G401 (cell line): ENCODE measurements around the gene USP12. TPM values are rescaled to one million over a fixed set of nuclear protein-coding genes. Genes with fewer than 3 reads are reported as not detected.
"Not testable (repeated sequence)": the region's sequence is repeated elsewhere in the genome, so short reads cannot be mapped to it uniquely, and the experiment has no call there.

Source experiments
- DNase-seq: peaks from one replicate; pipeline ENCODE4 v3.0.0-alpha.2; 2015; ENCODE audit warnings: low spot score
- in situ Hi-C: cut with HindIII; loops from 2 replicates; pipeline ENCODE4 v1.10.0; 2016; ENCODE audit warnings: low sequenced_read_pairs, mixed read lengths
- total RNA-seq: library from RNA; depleted of rRNA; stranded (reverse); fragments of >200 nt; shearing (Covaris generic); gene quantifications from 2 replicates; pipeline ENCODE4 v1.2.3, GENCODE V29; 2014

USP12 gene
- total RNA-seq, 1 experiment from 2014 or later, result 13.6 TPM

DNA sequence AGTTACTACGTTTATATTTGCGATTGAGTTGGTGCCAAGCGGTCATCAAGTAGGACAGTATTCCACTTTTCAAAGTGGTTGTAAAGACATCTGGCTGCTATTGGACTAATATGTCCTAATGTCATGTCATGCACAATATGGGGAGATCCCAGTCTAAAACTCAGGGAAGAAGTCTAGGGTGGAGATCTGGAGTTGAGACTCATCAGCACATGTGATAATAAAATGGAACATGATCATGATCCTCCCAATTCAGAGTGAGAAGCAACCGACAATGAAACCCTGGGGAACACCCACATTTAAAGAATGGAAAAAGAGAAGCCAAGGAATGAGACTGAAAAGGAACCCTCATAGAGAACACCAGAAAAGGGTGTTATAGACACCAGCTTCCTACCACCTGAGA, 80.2 kb downstream of the USP12 start:
- in situ Hi-C loops, result no loop called here
- no peak for DNase-seq

DNA sequence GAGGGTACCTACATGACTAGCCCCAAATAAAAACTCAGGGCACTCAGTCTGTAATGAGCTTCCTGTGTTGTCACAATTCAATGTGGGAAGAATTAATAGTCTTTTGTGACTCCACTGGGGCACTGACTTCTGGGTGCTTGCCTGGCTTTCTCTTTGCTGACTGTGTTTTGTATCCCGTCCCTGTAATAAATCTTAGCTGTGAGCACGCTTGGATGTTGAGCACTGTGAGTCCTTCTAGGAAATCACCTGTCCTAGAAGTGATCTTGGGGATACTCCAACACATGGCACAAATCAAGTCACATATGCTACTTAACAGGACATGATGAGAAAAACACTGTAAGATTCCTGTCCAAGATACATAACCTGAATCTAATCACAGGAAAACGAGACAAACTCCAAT, 83.0 kb downstream of the USP12 start:
- DNase-seq, result peak; percentile 43
- in situ Hi-C loops, result no loop called here

DNA sequence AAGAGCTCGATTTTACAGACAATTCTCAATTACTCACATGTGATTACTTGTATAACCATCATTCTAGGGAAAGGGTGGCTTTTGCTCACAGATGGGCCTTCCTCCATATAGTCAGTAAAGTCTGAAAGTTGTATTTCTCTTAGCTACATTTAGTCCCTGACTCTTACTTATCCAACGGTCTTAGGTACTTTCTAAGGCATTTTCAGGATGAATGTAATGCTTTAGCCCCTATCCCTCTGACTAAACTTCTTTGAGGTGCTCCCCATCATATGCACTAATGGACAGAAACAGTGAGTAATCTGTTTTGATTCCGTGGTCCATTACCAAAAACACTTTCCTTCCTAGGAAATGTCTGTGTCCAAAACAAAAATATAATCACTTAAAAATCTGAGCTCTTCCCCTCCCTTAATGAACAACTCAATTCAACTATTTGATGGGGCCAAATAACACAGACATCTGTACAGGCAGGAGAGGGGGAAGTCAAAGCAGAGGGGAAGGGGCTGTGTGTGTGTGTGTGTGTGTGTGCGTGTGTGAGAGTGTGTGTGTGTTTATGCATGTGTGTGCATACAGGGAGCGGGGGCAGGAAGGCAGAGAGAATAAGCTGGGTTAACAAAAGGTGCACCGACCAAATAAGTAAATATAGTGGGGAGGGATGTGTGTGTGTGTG, 84.9 kb downstream of the USP12 start:
- no peak for DNase-seq
- in situ Hi-C loops, result no loop called here

DNA sequence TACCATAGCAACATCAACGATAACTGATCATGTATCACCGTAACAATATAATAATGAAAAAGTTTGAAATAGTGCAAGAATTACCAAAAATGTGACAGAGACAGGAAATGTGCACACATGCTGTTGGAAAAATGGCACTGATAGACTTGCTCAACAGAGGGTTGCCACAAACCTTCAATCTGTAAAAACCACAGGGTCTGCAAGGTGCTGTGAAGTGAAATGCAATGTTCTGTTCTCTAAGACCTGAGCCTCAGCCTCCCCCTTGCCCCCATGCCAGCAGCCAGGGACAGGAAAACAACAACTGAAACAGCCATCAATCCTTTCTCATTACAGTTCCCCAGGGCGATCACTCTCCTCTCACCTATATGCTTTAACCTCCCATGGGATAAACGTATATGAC, 88.4 kb downstream of the USP12 start:
- no peak for DNase-seq
- in situ Hi-C loops, result no loop called here

DNA sequence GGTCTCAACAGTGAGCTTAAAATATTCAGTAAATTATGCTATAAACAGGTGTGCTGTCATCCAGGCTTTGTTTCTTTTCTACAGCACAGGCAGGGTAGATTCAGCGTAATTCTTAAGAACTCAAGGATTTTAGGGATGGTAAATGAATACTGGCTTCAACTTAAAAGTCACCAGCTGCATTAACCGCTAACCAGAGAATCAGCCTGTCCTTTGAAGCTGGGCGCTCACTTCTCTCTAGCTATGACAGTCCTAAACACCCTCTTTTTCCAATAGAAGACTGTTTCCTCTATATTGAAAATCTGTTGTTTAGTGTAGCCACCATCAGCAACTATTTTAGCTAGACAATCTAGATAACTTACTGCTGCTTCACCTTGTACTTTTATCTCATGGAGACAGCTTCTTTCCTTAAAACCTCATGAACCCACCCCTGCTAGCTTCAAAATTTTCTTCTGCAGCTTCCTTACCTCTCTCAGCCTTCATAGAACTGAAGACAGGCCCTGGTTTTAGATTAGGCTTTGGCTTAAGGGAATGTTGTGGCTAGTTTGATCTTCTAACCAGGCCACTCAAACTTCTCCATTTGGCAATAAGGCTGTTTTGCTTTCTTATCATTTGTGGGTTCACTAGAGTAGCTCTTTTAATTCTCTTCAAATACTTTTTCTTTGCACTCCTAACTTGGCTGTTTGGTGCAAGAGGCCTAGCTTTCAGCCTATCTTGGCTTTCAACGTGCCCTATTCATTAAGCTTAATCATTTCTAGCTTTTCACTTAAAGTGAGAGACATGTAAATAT, 89.5 kb downstream of the USP12 start:
- DNase-seq, result no peak
- in situ Hi-C loops, result no loop called here

DNA sequence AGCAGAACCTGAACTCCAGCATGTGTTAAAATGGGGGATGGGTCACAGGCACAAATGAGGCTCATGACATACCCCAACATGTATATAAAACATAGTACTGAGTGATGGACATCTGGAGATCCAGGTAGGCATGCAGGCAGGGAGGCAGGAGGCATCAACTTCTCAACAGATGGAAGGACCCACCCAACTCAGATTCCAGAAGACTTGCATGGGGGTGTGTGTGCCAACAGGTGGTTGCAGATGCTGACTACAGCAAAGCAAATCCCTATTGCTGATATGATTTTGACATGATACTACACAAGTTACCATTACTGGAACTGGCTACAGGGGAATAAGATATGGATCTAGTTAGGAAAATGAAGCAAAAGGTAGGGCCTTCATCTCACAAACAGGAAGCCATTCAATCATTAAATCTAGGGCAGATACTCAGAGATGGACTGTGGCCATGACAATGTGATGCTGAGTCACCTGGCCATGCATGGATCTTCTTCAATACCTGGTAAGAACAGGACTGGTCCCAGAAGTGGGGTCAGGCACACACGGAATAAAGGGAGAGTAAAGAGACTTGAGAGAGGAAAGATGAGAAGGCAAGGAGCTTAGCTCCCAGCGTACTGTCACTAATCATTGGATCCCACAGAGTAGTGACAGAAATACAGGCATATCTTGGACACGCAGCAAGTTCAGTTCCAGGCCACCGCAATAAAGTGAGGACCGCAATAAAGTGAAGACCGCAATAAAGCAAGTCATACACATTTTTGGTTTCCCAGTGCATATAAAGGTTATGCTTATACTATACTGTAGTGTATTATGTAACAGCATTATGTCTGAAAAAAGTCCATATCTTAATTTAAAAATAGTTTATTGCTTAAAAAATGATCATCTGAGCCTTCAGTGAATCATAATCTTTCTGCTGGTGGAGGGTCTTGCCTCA, 91.3 kb downstream of the USP12 start:
- DNase-seq, result no peak
- in situ Hi-C loops, result no loop called here

DNA sequence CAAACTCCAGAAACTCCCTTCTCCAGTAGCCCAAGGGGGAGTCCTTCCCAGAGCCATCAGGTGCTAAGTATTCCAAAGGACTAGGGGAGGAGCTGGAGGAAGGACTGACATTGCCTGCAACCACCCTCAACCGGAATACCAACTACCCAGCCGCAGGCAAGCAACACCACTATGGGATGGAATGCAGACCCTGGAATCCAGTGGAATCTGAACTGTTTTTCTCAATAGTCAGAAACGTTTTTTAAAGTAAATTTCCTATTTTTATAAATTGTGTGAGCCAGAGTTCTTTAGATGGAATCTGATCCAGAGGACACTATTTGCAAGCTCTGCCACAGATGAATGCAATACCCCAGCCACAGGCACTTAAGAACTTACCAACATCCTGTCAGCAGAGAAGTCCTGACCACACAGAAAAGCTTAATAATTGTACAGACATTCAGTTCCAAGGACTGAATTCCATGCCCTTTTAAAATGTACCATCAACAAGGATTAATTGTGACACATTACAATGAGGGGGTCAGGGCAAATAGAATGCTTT, 92.1 kb downstream of the USP12 start:
- no peak for DNase-seq
- in situ Hi-C loops, result no loop called here

DNA sequence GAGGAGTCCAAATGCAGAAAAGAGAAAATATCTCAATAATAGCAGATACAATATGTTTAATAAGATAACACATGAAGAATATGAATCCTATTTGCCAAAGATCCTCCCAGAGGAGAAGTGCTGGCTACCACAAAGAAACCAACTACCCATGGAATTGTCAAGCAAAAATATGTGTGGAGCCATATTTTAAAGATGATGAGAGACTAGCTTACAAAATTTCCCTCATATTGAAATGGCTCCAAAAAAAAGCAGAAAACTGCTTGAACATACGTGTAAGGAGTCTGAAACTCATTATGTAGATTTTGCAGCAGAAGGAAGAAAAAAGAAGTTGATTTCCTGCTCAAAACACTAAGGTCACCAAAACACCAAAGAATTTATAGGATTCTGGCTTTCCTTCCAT, 94.2 kb downstream of the USP12 start:
- in situ Hi-C loops, result no loop called here
- no peak for DNase-seq

DNA sequence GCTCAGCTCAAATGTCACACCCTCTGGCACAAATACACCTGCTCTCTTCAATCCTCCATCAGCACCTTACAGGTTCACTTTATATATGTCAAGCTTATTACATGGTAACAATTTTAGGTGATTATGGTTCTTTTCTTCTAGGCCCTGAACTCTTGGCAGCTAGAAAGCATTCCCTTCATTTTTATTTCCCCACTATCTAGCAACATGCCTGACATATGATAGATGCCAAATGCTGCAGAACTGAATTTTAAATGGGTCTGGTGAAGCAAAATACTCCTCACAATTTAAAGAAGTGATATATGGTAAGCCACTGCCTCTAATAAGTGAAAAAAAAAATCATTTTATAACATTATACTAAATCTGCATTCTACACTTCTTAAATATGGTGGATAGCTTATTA, 95.2 kb downstream of the USP12 start:
- DNase-seq, result no peak
- in situ Hi-C loops, result no loop called here

DNA sequence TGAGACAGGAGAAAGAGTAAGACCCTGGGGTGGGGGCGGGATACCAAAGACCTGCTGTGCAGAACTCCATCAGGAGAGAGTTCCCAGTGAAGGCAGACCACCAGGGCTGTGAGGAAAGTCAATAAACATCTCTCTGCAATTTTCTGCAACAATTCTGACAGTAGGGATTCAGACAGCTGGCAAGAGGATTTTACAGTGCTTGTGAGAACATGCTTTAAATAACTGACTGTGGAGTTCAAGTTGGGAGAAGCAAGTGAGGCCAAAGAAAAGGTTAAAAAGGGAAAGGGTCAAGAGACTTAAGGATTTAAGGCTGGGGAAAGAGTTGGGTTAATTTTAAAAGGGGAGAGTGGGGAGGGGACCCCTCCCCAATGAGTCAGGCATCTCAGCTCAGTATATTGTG, 98.4 kb downstream of the USP12 start:
- no peak for DNase-seq
- in situ Hi-C loops, result no loop called here

DNA sequence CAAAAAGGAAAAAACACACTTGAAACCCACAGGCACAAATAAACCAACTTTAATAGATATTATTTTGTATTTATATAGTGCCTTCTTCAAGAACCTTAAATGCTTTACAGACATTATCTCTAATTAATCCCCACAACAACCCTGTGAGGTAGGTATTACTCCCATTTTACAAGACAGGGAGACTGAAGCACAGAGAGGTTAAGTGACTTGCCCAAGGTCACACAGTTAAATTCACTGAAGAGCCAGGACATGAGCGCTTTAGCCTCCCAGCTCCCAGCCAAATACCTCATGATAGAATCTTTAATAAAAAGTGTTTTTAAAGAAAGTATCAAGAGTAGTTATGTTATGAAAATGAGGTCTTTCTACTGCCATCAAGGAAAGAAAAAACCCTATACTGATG, 105.5 kb downstream of the USP12 start:
- in situ Hi-C loops, DNase-seq: not testable (repeated sequence)

DNA sequence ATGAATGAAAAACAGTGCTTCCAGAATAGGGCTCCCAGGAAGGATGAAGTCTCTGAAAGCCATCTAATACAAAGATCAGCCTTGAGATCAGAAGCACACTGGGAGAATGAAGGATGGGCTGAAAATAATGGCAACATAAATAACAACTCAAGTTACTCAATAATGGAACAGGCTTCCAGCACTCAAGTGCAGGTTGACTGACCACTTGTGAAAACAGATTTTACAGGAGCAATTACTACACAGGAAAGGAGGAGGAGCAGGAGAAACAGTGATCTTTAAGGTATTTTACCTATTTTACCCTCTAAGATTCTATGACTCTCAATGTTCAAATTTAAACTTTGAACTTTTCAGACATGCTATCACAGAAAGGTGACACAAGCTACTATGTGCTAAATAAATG, 106.0 kb downstream of the USP12 start:
- in situ Hi-C loops, result no loop called here
- DNase-seq, result no peak

DNA sequence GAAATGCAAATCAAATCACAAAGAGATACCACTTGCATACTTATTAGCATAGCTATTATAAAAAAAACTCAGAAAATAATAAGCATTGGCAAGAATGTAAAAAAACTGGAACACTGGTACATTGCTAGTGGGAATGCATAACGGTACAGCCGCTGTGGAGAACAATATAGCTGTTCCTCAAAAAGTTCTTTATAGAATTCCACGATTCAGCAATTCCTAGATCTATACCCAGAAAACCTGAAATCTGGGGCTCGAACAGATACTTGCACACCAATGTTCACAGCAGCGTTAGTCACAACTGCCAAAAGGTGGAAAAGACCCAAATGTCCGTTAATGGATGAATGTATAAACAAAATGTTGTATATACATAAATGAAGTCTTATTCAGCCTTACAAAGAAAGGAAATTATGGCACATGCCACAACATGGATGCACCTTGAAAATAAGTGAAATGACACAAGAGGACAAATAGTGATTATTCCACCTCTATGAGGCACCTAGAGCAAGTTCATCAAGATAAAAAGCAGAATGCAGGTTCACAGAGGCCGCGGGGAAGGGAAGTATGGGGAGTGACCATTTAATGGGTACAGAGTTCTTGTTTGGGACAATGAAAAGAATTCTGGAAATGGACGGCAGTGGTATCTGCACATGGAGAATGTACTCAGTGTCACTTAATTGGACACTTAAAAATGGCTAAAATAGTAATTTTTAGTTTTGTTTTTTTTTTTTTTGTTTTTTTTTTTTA, 107.2 kb downstream of the USP12 start:
- in situ Hi-C loops, result no loop called here
- DNase-seq, result no peak

DNA sequence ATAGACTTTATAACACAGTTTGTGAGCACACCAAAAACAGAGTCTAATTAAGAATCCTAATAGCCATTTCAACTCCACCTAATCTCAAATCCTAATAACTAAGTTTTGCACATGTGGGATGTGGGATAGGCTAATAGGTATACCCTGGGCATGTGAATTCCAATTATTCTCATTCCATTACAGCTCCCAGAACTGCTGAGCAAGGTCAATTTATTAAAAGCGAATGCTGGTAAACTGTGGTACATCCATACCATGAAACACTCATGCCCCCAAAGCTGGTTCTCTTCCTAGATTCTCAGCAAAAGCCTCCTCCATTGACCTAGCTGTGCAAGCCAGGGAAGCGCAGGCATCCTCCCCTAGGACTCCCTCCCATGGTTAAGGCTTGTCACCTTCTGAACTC, 113.8 kb downstream of the USP12 start:
- in situ Hi-C loops, result no loop called here
- DNase-seq, result no peak

DNA sequence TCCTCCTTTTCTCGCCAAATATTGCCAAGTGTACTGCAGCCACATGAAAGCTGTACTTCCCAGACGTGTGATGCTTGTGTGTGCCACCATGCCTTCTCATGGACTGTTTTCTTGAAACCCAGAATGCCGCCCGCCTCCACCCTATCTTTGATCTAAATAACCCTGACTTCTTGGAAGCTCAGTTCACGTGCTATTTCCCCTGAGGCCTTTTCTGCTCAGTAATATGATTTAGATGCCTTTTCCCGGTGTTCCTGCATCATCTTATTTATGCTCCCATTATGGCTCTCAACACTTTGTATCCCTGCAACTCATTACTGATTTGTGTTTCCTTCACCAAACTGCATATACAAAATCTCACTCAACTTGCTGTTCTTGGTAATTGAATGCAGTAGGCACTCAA, 116.1 kb downstream of the USP12 start:
- in situ Hi-C loops, result no loop called here
- DNase-seq, result no peak

DNA sequence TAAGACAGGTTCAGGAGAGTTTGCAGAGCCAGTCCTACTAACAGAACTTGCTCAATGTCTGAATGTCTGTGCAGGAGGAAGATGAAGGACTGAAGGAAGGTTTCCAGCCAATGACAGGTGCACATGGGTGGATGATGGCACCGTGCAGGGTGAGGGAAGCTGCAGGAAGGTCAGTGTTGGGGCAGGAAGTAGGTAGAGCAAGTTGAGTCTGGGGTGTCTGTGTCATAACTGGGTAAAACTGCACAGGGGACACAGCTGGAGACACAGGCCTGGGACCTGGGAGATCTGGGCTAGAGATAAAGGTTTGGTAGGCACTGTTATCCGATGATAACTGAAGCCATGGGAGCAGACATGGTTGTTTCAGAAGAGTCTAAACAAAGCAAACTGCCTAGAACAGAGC, 116.9 kb downstream of the USP12 start:
- in situ Hi-C loops, result no loop called here

DNA sequence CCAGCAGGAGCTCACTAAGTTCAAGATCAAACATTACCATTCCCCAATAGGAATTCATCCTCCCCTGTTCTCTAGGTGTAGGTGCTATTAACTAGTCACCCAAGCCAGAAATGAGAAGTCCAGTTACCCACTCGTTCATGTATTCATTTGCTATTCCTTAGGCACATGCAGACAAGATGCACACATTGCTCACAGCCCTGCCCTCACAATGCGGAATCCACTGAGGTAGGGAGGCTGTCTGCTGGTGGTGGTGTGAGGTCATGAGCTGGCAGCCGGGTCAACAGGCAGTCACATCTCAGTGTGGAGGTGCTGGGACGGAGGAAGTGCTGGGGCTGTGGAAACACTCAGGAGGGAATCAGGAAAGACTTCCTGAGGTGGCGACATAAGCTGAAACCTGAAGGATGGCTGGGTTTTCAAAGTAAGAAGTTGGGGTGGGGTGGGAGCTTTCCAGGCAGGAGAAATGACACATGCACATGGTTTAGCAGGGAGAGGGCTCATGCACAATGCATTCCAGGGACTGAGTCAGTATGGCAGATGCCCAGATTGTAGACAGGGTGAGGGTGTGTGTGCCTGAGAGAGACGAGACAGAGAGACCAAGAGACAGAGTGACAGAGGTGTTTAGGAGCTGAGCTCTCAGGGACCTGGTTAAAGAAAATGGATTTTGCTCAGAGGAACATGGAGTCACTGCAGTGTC, 117.6 kb downstream of the USP12 start:
- DNase-seq, result no peak
- in situ Hi-C loops, result no loop called here

More for the DNA sequence above, 116.9 kb downstream of the USP12 start:
- no peak for DNase-seq

DNA sequence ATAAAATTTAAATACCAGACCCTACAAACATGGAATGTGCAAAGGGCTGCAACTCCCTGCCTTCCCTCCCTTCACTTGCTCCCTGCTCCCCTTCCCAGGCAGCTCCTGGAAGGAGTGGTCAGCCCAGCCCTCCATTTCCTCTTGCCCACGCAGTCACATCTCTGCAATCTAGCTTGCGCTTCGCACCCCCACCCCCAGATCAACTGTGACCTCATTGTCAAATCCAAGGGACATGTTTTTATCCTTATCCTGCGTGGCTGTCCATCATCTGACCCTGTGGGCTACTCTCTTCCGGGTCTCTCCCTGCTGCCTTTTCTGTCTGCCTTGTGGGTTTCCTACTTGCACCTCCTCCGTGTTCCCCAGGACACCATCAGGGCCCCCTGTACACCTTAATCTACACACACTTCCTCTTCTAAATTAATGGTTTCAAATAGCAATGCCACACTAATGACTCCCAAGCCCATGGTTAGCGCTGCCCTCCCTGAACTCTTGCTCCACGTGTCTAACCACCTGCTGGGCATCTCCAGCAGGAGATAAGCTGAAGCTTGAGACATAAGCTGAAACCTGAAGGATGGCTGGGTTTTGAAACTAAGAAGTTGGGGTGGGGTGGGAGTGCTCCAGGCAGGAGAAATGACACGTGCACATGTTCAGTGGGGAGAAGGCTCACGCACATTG, 118.3 kb downstream of the USP12 start:
- no peak for DNase-seq
- in situ Hi-C loops, result no loop called here
